Heart left ventricle (tissue), 13 donors: ENCODE results near the gene EHMT1.

Experiments
- CTCF ChIP-seq, 12 donors: fragments of 200-600 bp; sonication (generic) in 4 of 12; IDR thresholded peaks; one replicate each; pipeline versions ENCODE4 v1.5.0 to v1.8.0; 2018 to 2022; ENCODE audit warnings: antibody characterized with exemption in 12 of 12, mild to moderate bottlenecking in 5 of 12
- POLR2A ChIP-seq, 2 donors: fragments of 450-650 bp; IDR thresholded peaks; one replicate each; pipeline ENCODE4 v1.6.1; 2017; ENCODE audit warnings: antibody characterized with exemption in 2 of 2, mild to moderate bottlenecking in 2 of 2, moderate library complexity in 2 of 2
- donor health status: ischemic (EF 13 %, LVEDD 7.1; RV severe dilation, severe dysfunction).
- donor health status: DM: no; HTN: yes; CAD: no.
- donor health status: DM: no; HTN: no; CAD: no.
- donor health status: ischemic (EF 25% LVEDD 6.9; RV normal size, moderate dysfunction).
- donor health status: ischemic (EF 25% LVEDD 5.7; RV mildly dilated, moderate dysfunction).
- donor health status: ischemic (EF 35%, LVEDD 5.7; RV mildly dilated, moderate dysfunction).
- donor health status: nonischemic (EF 11% LVEDD 7.7; RV severe dilation, severe dysfunction).
- donor health status: DM: yes; HTN: yes; CAD: no.
- donor health status: PGD.
- donor health status: ischemic (EF 29% LVEDD 5.4; RV normal size, mild dysfunction).
- donor health status: nonischemic (EF 23%, LVEDD 6.1; RV moderate dilation, normal function).

- TF ChIP-seq CTCF (IDR thresholded peaks at IDR 0.05) (no peak), POLR2A (IDR thresholded peaks at IDR 0.05) (no peak)
Observed at GRCh38 chr9:137705443-137705863, 86.6 kb downstream of the EHMT1 start.
